ENCODE measurements around the gene CLVS2.

GRCh38 chr6:122947355-122947754 is 48.7 kb upstream of the CLVS2 start:
- TF ChIP-seq, protein P1, sequence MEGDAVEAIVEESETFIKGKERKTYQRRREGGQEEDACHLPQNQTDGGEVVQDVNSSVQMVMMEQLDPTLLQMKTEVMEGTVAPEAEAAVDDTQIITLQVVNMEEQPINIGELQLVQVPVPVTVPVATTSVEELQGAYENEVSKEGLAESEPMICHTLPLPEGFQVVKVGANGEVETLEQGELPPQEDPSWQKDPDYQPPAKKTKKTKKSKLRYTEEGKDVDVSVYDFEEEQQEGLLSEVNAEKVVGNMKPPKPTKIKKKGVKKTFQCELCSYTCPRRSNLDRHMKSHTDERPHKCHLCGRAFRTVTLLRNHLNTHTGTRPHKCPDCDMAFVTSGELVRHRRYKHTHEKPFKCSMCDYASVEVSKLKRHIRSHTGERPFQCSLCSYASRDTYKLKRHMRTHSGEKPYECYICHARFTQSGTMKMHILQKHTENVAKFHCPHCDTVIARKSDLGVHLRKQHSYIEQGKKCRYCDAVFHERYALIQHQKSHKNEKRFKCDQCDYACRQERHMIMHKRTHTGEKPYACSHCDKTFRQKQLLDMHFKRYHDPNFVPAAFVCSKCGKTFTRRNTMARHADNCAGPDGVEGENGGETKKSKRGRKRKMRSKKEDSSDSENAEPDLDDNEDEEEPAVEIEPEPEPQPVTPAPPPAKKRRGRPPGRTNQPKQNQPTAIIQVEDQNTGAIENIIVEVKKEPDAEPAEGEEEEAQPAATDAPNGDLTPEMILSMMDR (IDR thresholded peaks at IDR 0.05; ENCODE audit: low read length): peak; percentile 59
- TF ChIP-seq EZH2 (optimal IDR thresholded peaks at IDR 0.05; ENCODE audit: low read depth, low read length) (no peak), EZH2phosphoT487 (IDR thresholded peaks at IDR 0.05; ENCODE audit: low read length) (no peak)

Data from MM.1S (cell line).